ENCODE measurements around the gene BCLAF1.

Gene BCLAF1, protein sequence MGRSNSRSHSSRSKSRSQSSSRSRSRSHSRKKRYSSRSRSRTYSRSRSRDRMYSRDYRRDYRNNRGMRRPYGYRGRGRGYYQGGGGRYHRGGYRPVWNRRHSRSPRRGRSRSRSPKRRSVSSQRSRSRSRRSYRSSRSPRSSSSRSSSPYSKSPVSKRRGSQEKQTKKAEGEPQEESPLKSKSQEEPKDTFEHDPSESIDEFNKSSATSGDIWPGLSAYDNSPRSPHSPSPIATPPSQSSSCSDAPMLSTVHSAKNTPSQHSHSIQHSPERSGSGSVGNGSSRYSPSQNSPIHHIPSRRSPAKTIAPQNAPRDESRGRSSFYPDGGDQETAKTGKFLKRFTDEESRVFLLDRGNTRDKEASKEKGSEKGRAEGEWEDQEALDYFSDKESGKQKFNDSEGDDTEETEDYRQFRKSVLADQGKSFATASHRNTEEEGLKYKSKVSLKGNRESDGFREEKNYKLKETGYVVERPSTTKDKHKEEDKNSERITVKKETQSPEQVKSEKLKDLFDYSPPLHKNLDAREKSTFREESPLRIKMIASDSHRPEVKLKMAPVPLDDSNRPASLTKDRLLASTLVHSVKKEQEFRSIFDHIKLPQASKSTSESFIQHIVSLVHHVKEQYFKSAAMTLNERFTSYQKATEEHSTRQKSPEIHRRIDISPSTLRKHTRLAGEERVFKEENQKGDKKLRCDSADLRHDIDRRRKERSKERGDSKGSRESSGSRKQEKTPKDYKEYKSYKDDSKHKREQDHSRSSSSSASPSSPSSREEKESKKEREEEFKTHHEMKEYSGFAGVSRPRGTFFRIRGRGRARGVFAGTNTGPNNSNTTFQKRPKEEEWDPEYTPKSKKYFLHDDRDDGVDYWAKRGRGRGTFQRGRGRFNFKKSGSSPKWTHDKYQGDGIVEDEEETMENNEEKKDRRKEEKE

DNA sequence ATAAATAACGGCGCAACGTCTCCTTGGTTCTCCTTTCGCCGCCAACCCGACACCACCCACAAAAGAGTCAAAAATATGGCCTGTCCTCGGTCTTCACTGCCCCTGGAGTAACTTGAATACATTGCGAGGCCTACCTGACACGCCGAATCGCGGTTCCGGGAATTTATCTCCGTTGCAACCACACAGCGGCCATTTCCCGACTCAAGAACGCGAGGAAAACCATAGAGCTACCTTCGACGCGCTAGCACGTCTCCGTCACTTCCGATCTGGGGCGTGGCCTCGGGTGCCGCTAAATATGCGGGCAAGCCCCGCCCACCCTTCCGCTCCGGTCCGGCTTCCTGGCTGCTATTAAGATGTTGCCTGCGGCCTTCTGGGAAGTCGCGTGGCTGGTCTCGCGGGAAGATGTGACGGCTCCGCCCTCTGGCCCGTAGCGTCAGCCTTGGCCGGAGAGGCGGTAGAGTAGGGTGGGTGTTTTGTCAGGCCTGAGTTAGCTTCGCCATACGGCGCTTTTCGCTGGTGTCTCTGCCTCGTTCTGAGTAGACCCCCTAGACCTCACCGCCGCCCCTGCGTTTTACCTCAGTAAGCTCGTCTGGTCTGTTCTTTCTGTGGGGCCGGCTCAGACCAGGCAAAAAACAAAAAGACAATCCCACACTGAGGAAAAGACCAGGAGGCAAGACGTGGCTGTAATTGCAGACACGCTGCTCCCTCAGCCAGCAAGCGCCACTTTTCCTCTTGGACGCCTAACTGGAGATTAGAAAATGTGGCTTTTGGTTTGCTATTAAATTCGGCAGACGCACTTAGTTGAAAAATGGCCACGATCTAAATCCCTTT lies at the start of gene BCLAF1:
BCLAF1 (minus strand) TSS at position 268 of the 831 bp plus-strand sequence. CDS start 9,980 bp downstream, outside the sequence.
- DNase-seq (ENCODE audit: low read depth in 3 of 3): peak; percentile 98 to 99 (median 99)

DNA sequence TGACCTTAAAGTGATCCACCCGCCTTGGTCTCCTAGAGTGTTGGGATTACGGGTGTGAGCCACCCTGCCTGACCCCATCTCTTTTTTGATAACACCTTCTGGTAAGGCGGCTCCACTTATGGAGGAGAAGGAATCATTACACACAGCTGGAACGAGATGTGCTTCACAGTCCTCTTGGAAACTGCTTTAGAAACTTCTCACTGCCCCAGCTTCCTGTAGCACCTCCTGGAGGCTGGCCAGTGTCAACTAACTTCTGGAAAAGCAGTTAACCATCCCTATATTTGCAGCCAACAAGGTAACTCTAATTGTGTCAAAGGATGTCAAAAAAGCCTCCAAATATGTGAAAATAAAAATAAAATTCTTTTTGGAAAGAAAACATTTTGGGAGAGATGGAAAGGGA lies 48.8 kb upstream of the BCLAF1 start:
- DNase-seq (ENCODE audit: low read depth in 3 of 3): no peak

DNA sequence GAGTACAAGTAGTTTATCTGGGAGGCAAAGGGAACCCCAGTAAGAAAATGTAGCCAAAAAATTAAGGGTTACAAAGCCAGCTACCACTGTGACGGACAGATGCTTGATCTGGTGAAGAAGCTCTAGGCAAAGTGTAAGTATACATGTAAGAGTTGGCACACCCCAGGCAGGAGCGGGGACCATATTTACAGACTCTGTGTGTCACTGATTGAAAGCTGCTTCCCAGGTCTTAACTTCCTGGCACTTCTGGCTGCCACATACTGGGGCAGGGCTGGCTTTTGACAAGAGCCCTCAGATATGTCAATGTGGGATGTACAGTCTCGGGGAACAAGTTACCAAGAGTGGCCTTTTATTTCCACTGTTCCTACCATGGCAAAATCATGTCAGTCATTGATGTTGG lies 48.0 kb upstream of the BCLAF1 start:
- no peak for DNase-seq (ENCODE audit: low read depth in 3 of 3)

DNA sequence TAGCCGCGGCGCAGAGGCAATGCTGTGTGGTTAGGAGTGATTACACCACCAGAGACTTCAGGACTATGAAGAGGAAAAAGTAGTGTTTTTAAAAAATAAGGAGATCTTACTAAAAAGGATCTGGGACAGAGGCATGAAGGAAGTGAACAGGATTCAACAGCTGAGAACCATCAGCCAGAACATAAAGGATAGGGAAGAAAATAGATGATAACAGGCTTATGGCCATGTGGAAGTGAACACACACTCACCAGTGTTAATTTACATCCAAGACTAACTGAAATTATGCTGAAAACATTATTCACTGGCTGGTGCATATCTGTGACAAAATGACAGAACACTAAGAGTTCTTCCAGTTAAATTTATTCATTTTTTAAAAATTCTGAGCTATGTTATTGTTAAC lies 47.5 kb upstream of the BCLAF1 start:
- no peak for DNase-seq (ENCODE audit: low read depth in 3 of 3)

DNA sequence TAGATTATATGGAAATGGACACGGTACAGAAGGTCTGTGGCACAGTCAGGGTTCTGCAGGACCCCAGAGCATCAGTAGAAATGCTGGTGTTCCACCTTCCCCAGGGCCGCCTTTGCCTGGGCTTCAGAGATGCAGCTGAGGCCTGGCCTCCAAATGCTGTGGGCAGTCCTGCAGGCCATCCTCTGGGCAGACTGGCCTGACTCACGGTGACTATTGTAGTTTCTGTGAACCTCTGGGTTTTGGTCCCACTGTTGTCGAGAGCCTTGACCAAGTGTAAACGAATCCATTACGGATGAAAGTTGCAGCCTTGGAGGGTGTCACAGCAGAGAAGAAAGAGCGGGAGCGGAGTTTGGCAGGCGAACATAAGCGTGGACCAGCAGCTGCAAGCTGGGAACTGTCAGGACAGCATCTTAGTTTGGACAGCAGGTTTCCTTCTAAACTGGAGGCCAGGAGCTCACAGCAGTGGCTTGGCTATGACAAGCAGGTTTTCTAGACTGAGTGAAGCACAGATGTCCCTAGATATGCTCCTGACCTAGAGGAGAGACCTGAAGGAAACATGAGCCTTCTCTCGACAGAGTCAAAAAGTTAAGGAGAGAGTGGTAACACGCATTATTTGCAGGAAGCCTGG lies 46.2 kb upstream of the BCLAF1 start:
- no peak for DNase-seq (ENCODE audit: low read depth in 3 of 3)

DNA sequence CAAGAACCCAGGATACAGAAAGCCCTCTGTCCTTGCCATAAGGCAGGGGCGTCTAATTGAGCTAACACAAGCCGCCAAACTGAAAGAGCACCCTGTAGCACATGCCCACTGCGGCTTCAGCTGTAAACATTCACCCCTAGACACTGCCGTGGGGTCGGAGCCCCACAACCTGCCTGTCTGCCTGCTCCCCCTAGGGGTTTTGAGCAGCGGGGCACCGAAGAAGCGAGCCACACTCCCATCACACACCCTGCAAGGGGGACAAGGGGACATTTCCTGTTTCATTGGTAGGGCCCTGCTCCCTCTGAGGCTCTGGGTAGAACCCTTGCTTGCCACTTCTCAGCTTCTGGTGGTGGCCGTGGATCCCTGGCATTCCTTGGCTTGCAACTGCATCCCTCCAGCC lies 45.2 kb upstream of the BCLAF1 start:
- DNase-seq (ENCODE audit: low read depth in 3 of 3): no peak

DNA sequence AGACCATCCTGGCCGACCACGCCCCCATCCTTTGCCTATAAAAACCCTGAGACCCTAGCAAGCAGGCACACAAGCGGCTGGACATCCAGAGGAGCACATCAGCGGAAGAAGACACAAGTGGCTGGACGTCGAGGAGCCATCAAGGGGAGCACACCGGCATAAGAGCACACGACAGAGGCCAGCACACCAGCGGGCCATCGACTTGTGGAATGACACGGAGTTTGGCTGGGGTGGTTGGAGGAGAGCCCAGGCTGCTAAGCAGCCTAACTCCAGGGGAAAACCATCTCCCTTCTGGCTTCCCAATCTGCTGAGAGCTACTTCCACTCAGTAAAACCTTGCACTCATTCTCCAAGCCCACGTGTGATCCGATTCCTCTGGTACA lies 44.8 kb upstream of the BCLAF1 start:
- DNase-seq (ENCODE audit: low read depth in 3 of 3): no peak

DNA sequence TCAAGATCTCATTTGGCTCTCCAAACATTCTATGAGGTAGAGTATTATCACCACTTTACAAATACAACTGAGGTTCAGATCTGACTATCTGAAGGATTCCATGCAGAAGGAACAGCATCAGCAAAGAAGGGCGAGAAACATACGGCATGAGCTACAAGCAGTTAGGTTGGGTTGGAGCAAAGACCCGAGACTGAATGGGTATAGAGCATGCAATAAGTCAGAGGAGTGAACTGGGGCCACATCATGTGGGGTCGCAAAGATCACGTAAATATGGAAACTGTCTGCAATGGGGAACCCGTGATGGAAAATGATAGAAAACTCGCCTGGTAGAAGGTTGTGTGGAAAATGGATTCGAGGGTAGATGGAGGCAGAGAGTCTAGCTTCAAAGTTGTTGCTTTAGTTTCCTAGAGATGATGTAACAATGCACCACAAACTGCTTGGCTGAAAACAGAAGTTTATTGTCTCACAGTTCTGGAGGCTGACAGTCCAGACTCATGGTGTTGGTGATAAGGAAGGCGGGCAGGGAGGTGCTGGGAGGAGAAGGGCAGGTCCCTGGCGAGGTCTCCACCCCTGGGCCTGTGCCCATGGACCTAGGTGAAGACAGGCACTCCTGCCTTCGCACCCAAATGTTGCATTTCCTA lies 44.3 kb upstream of the BCLAF1 start:
- DNase-seq (ENCODE audit: low read depth in 3 of 3): no peak

DNA sequence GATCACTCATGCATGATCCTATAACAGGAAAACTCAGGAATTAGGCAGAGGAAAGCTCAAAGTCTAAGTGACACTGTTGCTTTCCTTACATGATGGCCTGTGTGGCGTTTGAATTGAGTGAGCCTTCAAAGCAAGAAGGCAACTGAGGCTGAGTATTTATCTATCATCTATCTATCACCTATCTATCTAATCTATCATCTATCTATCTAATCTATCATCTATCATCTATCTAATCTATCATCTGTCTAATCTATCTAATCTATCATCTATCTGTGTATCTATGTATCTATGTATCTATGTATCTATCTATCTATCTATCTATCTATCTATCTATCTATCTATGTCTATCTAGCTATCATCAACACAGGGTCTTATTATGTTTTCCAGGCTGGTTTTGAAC lies 41.8 kb upstream of the BCLAF1 start:
- DNase-seq (ENCODE audit: low read depth in 3 of 3): no peak

DNA sequence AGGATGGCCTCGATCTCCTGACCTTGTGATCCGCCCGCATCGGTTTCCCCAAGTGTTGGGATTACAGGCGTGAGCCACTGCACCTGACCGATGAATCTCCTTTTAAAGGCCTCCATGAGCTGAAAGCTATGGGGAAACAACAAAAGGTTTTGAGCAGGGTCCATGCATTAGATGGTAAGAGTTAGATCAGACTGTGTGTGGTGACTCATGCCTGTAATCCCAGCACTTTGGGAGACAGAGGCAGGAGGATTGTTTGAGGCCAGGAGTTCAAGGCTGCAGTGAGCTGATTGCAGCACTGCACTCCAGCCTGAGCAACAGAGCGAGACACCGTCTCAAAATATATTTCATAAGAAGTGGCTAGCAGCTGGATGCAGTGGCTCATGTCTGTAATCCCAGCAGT lies 41.0 kb upstream of the BCLAF1 start:
- DNase-seq (ENCODE audit: low read depth in 3 of 3): no peak

DNA sequence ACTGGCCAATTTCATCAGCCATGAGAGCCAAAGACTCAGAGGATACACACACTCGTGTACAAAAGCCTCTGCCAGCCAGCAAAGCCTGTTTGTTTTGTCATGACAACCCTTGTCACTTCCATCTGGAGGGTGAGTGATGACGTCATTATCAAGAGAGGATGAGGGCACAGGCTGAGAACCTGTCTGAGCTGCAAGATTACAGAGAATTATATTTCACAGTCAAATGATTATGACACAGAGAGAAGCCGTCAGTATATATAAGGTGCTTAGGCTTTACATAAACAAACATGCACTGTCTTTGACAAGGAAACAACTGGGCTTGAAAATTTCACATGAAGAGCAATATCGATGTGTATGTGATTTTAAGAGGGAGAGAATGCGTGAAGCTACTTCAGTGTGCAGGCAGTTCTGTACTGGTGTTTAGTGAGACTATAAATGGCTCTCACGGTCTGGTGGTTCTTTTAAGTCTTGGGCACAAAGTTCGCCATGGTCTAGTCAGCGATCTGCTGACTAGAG lies 36.5 kb upstream of the BCLAF1 start:
- no peak for DNase-seq (ENCODE audit: low read depth in 3 of 3)

DNA sequence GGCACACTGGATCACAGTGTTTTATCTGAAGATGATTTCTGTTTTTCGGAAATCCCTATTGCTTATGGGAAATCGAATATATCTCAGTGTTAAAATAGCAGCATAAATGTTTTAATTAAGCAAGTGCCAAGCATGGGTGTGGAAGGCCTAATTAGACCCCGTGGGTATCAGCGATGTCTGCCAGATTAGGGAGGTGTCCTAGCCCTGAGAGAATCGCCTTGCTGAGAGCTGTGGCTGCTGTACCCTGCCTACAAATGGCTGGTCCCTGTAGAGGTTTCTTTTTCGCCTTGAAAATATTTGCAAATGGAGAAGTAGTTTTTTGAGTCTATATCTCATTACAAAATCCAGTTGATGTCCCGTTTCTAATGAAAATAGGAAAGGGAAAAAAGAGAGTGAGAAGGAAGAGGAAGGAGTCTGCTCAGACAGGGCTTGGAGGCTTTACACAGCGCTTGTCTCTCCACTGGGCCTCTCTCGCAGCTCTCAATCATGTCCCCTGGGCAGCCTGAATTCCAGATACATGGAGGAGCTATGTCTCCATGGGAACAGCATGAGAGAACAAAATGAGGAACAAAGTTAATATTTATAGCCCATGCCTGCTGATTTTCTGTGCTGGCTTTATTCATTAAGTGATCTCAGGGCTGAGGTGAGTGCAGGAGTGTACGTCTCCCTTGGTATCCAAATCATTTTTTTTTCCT lies 35.2 kb upstream of the BCLAF1 start:
- DNase-seq (ENCODE audit: low read depth in 3 of 3): no peak

DNA sequence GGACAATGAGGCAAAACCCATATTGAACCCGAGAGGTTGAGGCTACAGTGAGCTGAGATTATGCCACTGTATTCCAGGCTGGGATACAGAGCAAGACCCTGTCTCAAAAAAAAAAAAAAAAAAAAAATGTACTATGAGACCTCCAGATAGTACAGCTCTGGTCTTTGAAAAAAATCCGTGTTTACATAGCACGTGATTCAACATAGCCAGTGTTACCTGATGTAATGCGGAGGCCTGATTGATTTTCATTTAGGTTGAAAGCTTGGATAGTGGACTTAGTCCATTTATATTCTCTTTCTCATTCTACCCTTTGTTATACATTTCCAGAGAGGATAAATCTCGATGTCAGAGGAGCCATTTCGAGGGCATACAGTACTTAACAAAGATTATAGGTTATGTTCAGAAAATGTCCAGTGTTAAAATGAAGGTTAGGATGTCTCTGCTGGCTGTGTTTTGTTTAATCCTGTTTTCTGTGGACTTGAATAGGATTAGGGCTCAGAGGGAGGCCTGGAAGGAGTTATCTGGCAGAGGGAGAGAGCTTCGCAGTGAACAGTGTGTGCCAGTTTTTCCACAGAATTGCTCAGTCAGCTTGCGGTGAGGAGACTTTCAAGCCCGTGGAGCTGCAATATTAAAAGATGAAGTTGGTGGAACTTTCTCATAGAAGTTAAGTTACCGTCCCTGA lies 33.9 kb upstream of the BCLAF1 start:
- DNase-seq (ENCODE audit: low read depth in 3 of 3): no peak

DNA sequence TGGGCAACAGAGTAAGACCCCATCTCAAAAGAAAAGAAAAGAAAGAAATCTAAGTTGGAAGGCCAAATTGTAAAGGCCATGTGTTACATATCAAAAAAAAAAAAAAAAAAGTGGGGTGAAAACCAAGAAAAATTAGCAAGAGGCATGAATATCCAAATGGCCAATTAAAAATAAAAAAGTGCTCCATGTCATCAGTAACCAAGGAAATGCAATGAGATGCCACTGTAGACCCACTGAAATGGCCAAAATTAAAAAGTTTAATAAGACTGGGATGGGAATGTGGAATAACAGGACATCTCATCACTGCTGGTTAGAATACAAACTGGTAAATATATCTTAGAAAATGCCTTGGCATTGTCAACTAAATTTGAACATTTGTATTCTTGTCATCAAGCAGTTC lies 30.1 kb upstream of the BCLAF1 start:
- no peak for DNase-seq (ENCODE audit: low read depth in 3 of 3)

DNA sequence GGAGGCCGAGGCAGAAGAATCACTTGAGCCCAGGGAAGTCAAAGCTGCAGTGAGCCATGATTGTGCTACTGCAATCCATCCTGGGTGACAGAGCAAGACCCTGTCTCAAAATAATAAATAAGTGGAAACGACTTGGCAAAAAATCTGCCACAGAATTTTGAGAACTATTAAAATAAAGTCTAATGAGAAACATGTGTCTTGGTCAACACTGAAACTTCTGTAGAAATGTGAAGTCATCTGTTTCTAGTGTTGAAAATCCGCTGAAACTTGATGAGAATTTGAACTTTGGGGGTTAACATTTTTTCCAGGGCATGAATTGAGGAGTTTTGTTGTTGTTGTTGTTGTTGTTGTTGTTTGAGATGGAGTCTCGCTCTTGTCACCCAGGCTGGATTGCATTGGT lies 29.0 kb upstream of the BCLAF1 start:
- DNase-seq (ENCODE audit: low read depth in 3 of 3): no peak

DNA sequence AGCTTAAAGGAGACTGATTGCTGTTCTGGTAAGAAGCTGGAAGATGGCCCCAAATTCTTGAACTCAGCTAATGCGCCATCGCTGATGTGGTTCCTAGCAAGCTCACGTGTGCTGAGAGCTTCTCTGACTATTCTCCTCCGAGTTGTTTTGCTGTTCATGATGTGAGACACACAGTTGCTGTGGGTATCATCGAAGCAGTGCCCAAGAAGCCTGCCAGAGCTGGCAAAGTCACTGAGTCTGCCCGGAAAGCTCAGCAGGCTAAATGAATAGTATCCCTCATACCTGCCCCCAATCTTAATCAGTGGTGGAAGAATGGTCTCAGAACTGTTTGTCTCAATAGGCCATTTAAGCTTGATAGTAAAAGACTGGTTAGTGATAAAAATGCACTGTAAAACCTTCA lies 28.3 kb upstream of the BCLAF1 start:
- DNase-seq (ENCODE audit: low read depth in 3 of 3): no peak

DNA sequence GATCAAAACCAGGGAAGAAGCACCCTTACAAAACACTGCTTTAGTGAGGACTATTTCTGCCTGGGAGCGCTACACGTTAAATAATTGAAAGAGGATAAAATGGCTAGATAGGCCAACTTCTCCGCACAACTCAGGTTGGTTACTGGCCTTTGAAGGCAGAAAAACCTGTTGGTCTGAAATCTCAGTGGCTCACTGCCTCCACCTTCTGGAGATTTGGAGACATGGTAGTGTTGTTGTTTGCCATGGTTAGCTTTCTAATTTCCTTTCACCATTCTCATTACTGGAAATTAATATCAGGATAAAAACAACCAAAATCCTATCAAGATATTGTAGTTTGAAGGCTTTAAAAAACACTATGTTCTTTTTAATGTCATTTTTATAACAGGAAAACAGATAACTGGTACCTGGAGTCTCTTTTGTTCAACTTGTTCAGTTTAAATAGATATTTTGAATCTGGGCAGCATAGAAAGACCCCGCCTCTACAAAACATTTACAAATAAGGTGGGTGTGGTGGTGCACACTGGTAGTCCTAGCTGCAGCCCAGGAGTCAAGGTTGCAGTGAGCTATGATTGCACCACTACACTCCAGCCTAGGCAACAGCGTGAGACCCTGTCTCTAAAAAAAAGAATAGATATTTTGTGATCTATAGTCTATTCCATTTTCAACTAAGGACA lies 27.5 kb upstream of the BCLAF1 start:
- DNase-seq (ENCODE audit: low read depth in 3 of 3): peak; percentile 9 to 42 (median 27)

DNA sequence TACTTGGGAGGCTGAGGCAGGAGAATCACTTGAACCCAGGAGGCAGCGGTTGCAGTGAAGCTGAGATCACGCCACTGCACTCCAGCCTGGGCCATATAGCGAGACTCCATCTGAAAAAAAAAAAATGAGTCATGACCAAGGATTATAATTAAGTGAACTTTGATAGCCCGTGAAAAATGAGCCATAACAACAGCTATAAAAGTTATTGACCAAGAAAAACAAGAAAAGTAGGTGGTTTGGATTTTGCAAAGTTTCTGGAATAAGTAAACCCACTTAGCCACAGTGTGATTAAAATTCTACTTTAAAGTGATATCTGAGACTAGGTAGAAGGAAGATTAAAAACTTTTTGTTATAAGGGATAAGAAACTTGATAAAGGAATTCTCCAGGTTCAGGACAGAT lies 25.9 kb upstream of the BCLAF1 start:
- no peak for DNase-seq (ENCODE audit: low read depth in 3 of 3)

DNA sequence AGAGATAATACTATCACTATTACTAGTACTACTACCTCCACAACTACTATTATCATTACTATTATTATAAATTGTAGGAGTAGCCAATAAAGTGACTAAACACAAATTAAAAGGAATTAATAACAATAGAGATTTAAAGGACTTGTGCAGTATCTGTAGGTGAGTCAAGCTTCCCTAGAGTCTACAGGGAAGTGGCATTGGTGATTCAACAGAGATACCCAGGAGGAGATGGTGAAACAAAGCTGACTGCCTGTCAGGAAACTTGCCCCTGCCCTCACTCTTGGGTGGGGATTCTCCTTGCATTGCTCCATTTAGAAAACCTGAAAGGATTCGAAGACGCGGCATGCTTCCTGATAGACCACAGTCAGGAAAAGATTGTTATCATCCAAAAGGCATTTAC lies 23.3 kb upstream of the BCLAF1 start:
- no peak for DNase-seq (ENCODE audit: low read depth in 3 of 3)
